H1 (cell line): ENCODE measurements around the gene SLC43A3. TPM values are rescaled to one million over a fixed set of nuclear protein-coding genes. Genes with fewer than 3 reads are reported as not detected.

Experiments
- CTCF ChIA-PET: fragments of 300-600 bp; sonication (Branson Sonifier 250); formaldehyde crosslinking; loops from one replicate; lab custom pipeline; 2021; ENCODE audit not compliant: partially characterized antibody; lab: Charles Lee
- POLR2A ChIA-PET: fragments of 300-600 bp; sonication (Branson Sonifier 250); formaldehyde crosslinking; loops from one replicate; lab custom pipeline; 2021; ENCODE audit warnings: inconsistent platforms; ENCODE audit not compliant: partially characterized antibody; lab: Charles Lee
- DNase-seq, 2 experiments: peaks; one replicate each; pipeline versions ENCODE4 v3.0.0 to v3.0.0-alpha.2; 2010 to 2022; ENCODE audit warnings: low spot score in 2 of 2, low read depth in 1 of 2, mixed read lengths in 1 of 2
- FAIRE-seq: peaks from 2 replicates; lab custom pipeline; 2011; peaks lifted over from hg19 to GRCh38; lab: Jason Lieb, UNC
- H2AFZ ChIP-seq: 2 replicates; pipeline ENCODE4 v1.8.1; 2012; ENCODE audit warnings: low read length, inconsistent platforms
- H2AK5ac ChIP-seq: 2 replicates; pipeline ENCODE4 v1.6.1; 2013; ENCODE audit warnings: low read depth, low read length
- H2BK120ac ChIP-seq: replicated peaks from 2 replicates; pipeline ENCODE3; 2013; ENCODE audit warnings: low read depth, low read length, inconsistent platforms
- H2BK12ac ChIP-seq: 2 replicates; pipeline ENCODE4 v1.6.1; 2013; ENCODE audit warnings: low read depth, low read length
- H2BK15ac ChIP-seq: 2 replicates; pipeline ENCODE4 v1.6.1; 2013; ENCODE audit warnings: low read length
- H2BK20ac ChIP-seq: 2 replicates; pipeline ENCODE4 v1.6.1; 2013; ENCODE audit warnings: low read length
- H2BK5ac ChIP-seq: 2 replicates; pipeline ENCODE4 v1.6.1; 2013; ENCODE audit warnings: low read depth, low read length
- H3K14ac ChIP-seq: 2 replicates; pipeline ENCODE4 v1.6.1; 2013; ENCODE audit warnings: inconsistent platforms; ENCODE audit not compliant: insufficient read length
- H3K18ac ChIP-seq: 2 replicates; pipeline ENCODE4 v1.6.1; 2013; ENCODE audit warnings: low read length; ENCODE audit errors: extremely low read depth
- H3K23ac ChIP-seq: 2 replicates; pipeline ENCODE4 v1.6.1; 2013; ENCODE audit warnings: inconsistent platforms; ENCODE audit not compliant: insufficient read length
- H3K23me2 ChIP-seq: 2 replicates; pipeline ENCODE4 v1.6.1; 2013; ENCODE audit warnings: low read depth, low read length
- H3K27ac ChIP-seq: 2 replicates; pipeline ENCODE4 v1.6.1; 2011; ENCODE audit warnings: low read depth, low read length, inconsistent platforms
- H3K27me3 ChIP-seq, 4 experiments: replicated peaks in 1 of 4; 1 replicate in 1 of 4; 2 replicates in 3 of 4; pipeline versions ENCODE4 v1.6.1 to v1.8.1; 2011 to 2013; ENCODE audit warnings: low read length in 3 of 4, mild to moderate bottlenecking in 3 of 4, inconsistent platforms in 2 of 4, mixed read lengths in 2 of 4, moderate library complexity in 1 of 4; ENCODE audit not compliant: control insufficient read depth in 3 of 4, insufficient read depth in 3 of 4; ENCODE audit errors: extremely low read depth in 1 of 4
- H3K36me3 ChIP-seq, 4 experiments: 2 replicates each; pipeline versions ENCODE4 v1.6.1 to v1.8.1; 2011 to 2013; ENCODE audit warnings: mild to moderate bottlenecking in 4 of 4, low read length in 3 of 4, moderate library complexity in 2 of 4, control low read depth in 1 of 4, inconsistent platforms in 1 of 4; ENCODE audit not compliant: insufficient read depth in 4 of 4, control insufficient read depth in 2 of 4
- H3K4ac ChIP-seq: replicated peaks from 2 replicates; pipeline ENCODE3; 2013; ENCODE audit warnings: low read length, low read depth, mixed read lengths, inconsistent platforms; ENCODE audit not compliant: insufficient read length
- H3K4me1 ChIP-seq, 4 experiments: replicated peaks in 1 of 4; 1 replicate in 1 of 4; 2 replicates in 3 of 4; pipeline versions ENCODE4 v1.6.1 to v1.8.1; 2011 to 2013; ENCODE audit warnings: low read length in 3 of 4, inconsistent platforms in 2 of 4, mixed read lengths in 1 of 4; ENCODE audit not compliant: insufficient read depth in 4 of 4, control insufficient read depth in 3 of 4
- H3K4me2 ChIP-seq, 2 experiments: 2 replicates each; pipeline versions ENCODE4 v1.6.1 to v1.8.1; 2011 to 2013; ENCODE audit warnings: low read depth in 2 of 2, low read length in 2 of 2, control low read depth in 1 of 2, inconsistent platforms in 1 of 2, mild to moderate bottlenecking in 1 of 2; ENCODE audit not compliant: insufficient read depth in 1 of 2
- H3K4me3 ChIP-seq, 4 experiments: fragments of 200-600, 300-600 bp in 1 of 4; sonication (generic), shearing (Covaris generic), sonication (Bioruptor Twin) in 1 of 4; 2 replicates each; pipeline versions ENCODE4 v1.5.1 to v1.8.1; 2011 to 2016; ENCODE audit warnings: low read length in 4 of 4, low read depth in 3 of 4, control low read depth in 2 of 4, inconsistent platforms in 2 of 4, mild to moderate bottlenecking in 2 of 4, mixed read lengths in 1 of 4, moderate library complexity in 1 of 4; ENCODE audit not compliant: insufficient read depth in 2 of 4; ENCODE audit errors: extremely low read depth in 1 of 4
- H3K56ac ChIP-seq: replicated peaks from 2 replicates; pipeline ENCODE3; 2013; ENCODE audit warnings: low read depth, mild to moderate bottlenecking, mixed read lengths, low read length, inconsistent platforms; ENCODE audit not compliant: insufficient read length
- H3K79me1 ChIP-seq: 2 replicates; pipeline ENCODE4 v1.6.1; 2013; ENCODE audit warnings: low read depth, low read length, control low read depth
- H3K79me2 ChIP-seq, 2 experiments: 2 replicates each; pipeline versions ENCODE4 v1.6.1 to v1.8.1; 2012 to 2013; ENCODE audit warnings: low read length in 2 of 2, mild to moderate bottlenecking in 2 of 2, inconsistent platforms in 1 of 2; ENCODE audit not compliant: insufficient read depth in 2 of 2, control insufficient read depth in 1 of 2
- H3K9ac ChIP-seq, 4 experiments: replicated peaks in 1 of 4; 1 replicate in 1 of 4; 2 replicates in 3 of 4; pipeline versions ENCODE4 v1.6.1 to v1.8.1; 2011 to 2013; ENCODE audit warnings: low read depth in 3 of 4, low read length in 3 of 4, control low read depth in 2 of 4, mild to moderate bottlenecking in 2 of 4, moderate library complexity in 2 of 4, inconsistent platforms in 1 of 4; ENCODE audit errors: extremely low read depth in 1 of 4
- H3K9me3 ChIP-seq, 2 experiments: 2 replicates each; pipeline versions ENCODE4 v1.6.1 to v1.8.1; 2012 to 2013; ENCODE audit warnings: mild to moderate bottlenecking in 2 of 2, moderate library complexity in 2 of 2, control low read depth in 1 of 2, inconsistent platforms in 1 of 2, low read depth in 1 of 2, low read length in 1 of 2, mixed read lengths in 1 of 2; ENCODE audit not compliant: insufficient read depth in 2 of 2
- H4K20me1 ChIP-seq, 2 experiments: replicated peaks in 1 of 2; 2 replicates each; pipeline versions ENCODE3 to v1.8.1; 2011 to 2013; ENCODE audit warnings: inconsistent platforms in 2 of 2, low read length in 2 of 2, mild to moderate bottlenecking in 1 of 2; ENCODE audit not compliant: insufficient read depth in 2 of 2, control insufficient read depth in 1 of 2
- H4K5ac ChIP-seq: 2 replicates; pipeline ENCODE4 v1.6.1; 2013; ENCODE audit warnings: low read length, low read depth, mixed read lengths, inconsistent platforms; ENCODE audit not compliant: insufficient read length
- H4K8ac ChIP-seq: 2 replicates; pipeline ENCODE4 v1.8.0; 2013; ENCODE audit warnings: mild to moderate bottlenecking, moderate library complexity, low read length, inconsistent platforms; ENCODE audit not compliant: insufficient read depth; ENCODE audit errors: extremely low read depth
- H4K91ac ChIP-seq: replicated peaks from 2 replicates; pipeline ENCODE3; 2013; ENCODE audit warnings: low read length, mixed read lengths, inconsistent platforms; ENCODE audit not compliant: insufficient read length
- CHD1 ChIP-seq: IDR thresholded peaks from 2 replicates; pipeline ENCODE4 v1.6.1; 2012; ENCODE audit warnings: low read depth, low read length, improper control_type of control experiment
- GTF2F1 ChIP-seq: IDR thresholded peaks from 2 replicates; pipeline ENCODE4 v1.6.1; 2012; ENCODE audit warnings: low read depth, low read length, improper control_type of control experiment, borderline replicate concordance
- JUND ChIP-seq: IDR thresholded peaks from 2 replicates; pipeline ENCODE4 v1.6.1; 2011; ENCODE audit warnings: mild to moderate bottlenecking, improper control_type of control experiment, low read length
- POLR2AphosphoS5 ChIP-seq: IDR thresholded peaks from 2 replicates; pipeline ENCODE4 v1.6.1; 2011; ENCODE audit warnings: low read depth, low read length
- SP2 ChIP-seq: IDR thresholded peaks from 2 replicates; pipeline ENCODE4 v1.6.1; 2012; ENCODE audit warnings: mild to moderate bottlenecking, low read length, inconsistent platforms
- TAF1 ChIP-seq: IDR thresholded peaks from 2 replicates; pipeline ENCODE4 v1.6.1; 2011; ENCODE audit warnings: mild to moderate bottlenecking, low read depth, low read length
- WGBS, 2 experiments: shearing (Covaris generic) in 1 of 2; methylation state at CpG; one replicate each; pipeline versions ENCODE4 v1.1.6 to v1.1.7; 2013 to 2015; ENCODE audit warnings: low lambda C conversion rate in 2 of 2, mixed read lengths in 2 of 2, inconsistent platforms in 1 of 2, low coverage in 1 of 2, missing lambda C conversion rate in 1 of 2; ENCODE audit not compliant: insufficient replicate concordance in 2 of 2, insufficient coverage in 1 of 2, insufficient read length in 1 of 2; ENCODE audit errors: extremely low coverage in 1 of 2, missing lambda C conversion rate in 1 of 2; 5-methylcytosine and 5-hydroxymethylcytosine counted together
- polyA plus RNA-seq, 7 experiments: library from polyadenylated mRNA; depleted of rRNA in 3 of 7; stranded (reverse) in 5 of 7; unstranded in 2 of 7; fragments of >200 nt in 5 of 7; fragments of 200-250 nt in 2 of 7; gene quantifications; 1 replicate in 5 of 7; 2 replicates in 1 of 7; 4 replicates in 1 of 7; pipeline versions ENCODE4 v1.2.1 to v1.2.3, GENCODE V29; 2011 to 2013; ENCODE audit warnings: missing spikeins in 2 of 7, mixed read lengths in 2 of 7
- total RNA-seq: library from RNA; stranded (reverse); fragmentation: NEBNext Ultra II Directional; extraction: Animal tissue kit (Norgen Biotek cat#: 25700); gene quantifications from 2 replicates; pipeline ENCODE4 v1.2.1, GENCODE V29; 2021

The SLC43A3 gene
- total and polyA plus RNA-seq, 2 of the 8 experiments (the other 6 are each of a cell fraction or from before 2014, with no cell fraction given): 31.8 to 67.8 TPM

GRCh38 chr11:57394203-57394965, 32.5 kb downstream of the SLC43A3 start:
- Histone ChIP-seq H3K4me1 (no peaks in the 10 kb centered on the region), H3K27ac (no peak overlapping the region), H3K79me2 (no peaks in the 10 kb centered on the region), H3K9me3 (no peaks in the 10 kb centered on the region), H4K5ac (no peak overlapping the region), H3K4me2 (no peak overlapping the region), H3K79me1 (no peaks in the 10 kb centered on the region; the same call in 1 of the 2 replicates), H3K4me3 (no peak overlapping the region), H2BK15ac (no peak overlapping the region), H2BK20ac (no peak overlapping the region), H3K14ac (no peak overlapping the region), H3K18ac (no peak overlapping the region), H2AFZ (no peak overlapping the region), H2BK12ac (no peak overlapping the region)
- FAIRE-seq: no peak
- WGBS, 2 experiments: 90% methylated on average over 4 of the region's 4 CpGs; no CpG with 5 or more reads in 1 of the 2 experiments
- no peak for TF ChIP-seq GTF2F1
- no peak for TF ChIP-seq SP2
- TF ChIP-seq CHD1: no peak
- no peak for TF ChIP-seq TAF1
- no peak for TF ChIP-seq JUND
- no peak for TF ChIP-seq POLR2AphosphoS5
- TF ChIP-seq, all 59 proteins: peak for 0
- Histone ChIP-seq H2BK5ac (no peak overlapping the region), H3K23me2 (no peaks in the 10 kb centered on the region), H3K27me3 (no peaks in the 10 kb centered on the region; a peak in 2 of 7 replicates), H3K36me3 (no peaks in the 10 kb centered on the region), H4K8ac (no peak overlapping the region), H3K56ac (no peak overlapping the region), H4K91ac (no peak overlapping the region), H3K4ac (no peak overlapping the region), H3K23ac (no peak overlapping the region), H2AK5ac (no peak overlapping the region), H4K20me1 (no peaks in the 10 kb centered on the region), H2BK120ac (no peak overlapping the region), H3K9ac (no peak overlapping the region)
- CTCF ChIA-PET: interaction anchor here (1.6 kb wide), 1 partner anchor 14 kb away, joined by 4 read pairs; no protein-coding TSS in a partner anchor
- POLR2A ChIA-PET: interaction anchor here (0.9 to 2.2 kb wide), 4 partner anchors 8 to 120 kb away, joined by 3 to 4 read pairs (median 4); no protein-coding TSS in a partner anchor
- DNase-seq: no peak
